Esophagus squamous epithelium (tissue), 4 donors: ENCODE measurements around the gene DLG2.

ENCODE experiments used
- CTCF ChIP-seq, 6 experiments: fragments of 450-650 bp in 4 of 6; fragments of 200-600 bp in 2 of 6; sonication (generic) in 2 of 6; IDR thresholded peaks; one replicate each; pipeline ENCODE4 v1.5.1; 2016 to 2019; ENCODE audit warnings: antibody characterized with exemption in 6 of 6, mild to moderate bottlenecking in 4 of 6, moderate library complexity in 4 of 6
- POLR2A ChIP-seq, 4 donors: fragments of 450-650 bp; IDR thresholded peaks; one replicate each; pipeline ENCODE4 v1.6.1; 2017; ENCODE audit warnings: antibody characterized with exemption in 4 of 4, mild to moderate bottlenecking in 4 of 4, moderate library complexity in 3 of 4

- TF ChIP-seq POLR2A (IDR thresholded peaks at IDR 0.05) (no peak), CTCF (IDR thresholded peaks at IDR 0.05) (no peak)
Observed at GRCh38 chr11:83768489-83768888, 1858.7 kb downstream of the DLG2 start.
